ENCODE data around the gene MZT2A.
"Not testable (repeated sequence)": the region's sequence is repeated elsewhere in the genome, so short reads cannot be mapped to it uniquely, and the experiment has no call there.

MZT2A gene, protein sequence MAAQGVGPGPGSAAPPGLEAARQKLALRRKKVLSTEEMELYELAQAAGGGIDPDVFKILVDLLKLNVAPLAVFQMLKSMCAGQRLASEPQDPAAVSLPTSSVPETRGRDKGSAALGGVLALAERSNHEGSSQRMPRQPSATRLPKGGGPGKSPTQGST

DNA sequence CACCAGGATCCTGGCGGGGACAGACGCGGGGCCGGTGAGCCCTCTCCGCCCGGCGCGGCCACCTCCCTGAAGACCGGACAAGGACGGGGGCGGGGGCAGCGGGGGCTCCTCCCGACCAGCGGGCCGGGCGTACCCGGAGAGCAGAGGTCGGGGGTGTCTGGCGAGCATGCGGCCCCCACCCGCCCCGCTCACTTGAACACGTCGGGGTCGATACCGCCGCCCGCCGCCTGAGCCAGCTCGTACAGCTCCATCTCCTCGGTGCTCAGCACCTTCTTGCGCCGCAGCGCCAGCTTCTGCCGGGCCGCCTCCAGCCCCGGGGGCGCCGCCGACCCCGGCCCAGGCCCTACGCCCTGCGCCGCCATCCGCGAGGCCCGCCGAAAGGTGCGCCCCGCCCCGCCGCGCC is at the start of gene MZT2A:
Gene MZT2A, minus strand, starts transcription at position 383 of the 403 bp plus-strand sequence. Its CDS starts 21 bp downstream, at position 362.
- DNase-seq = not testable (repeated sequence)

DNA sequence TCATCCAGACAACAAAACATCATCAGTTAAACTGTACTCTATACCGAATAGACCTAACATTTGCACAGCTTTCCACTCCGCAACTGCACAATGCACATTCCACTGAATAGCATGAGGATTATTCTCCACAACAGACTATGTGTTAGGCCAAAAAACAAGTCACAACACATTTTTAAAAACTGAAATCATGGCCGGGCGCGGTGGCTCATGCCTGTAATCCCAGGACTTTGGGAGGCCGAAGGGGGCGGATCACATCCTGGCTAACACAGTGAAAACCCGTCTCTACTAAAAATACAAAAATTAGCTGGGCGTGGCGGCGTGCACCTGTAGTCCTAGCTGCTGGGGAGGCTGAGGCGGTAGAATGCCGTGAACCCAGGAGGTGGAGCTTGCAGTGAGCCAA is 46.7 kb upstream of the MZT2A start:
- peak; percentile 1 for DNase-seq

DNA sequence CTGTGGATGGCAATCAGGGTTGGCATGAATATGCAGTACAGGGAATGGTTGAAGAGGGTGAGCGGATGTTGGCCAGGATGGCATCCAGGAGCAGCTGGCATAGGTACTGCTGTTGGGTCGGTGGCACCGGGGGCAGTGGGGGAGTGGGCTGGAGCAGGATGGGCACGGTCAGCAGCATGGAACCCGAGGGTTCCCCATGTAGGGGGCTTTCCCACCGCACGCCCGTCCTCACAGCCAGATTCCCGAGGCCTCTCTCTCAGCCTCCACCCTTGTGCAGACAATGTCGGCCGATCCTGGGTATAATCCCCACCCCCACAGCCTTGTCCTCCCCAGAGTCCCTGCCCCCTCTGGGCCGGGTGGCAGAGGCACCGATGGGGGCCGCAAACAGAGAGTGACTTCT is 44.6 kb upstream of the MZT2A start:
- not testable (repeated sequence) for DNase-seq

DNA sequence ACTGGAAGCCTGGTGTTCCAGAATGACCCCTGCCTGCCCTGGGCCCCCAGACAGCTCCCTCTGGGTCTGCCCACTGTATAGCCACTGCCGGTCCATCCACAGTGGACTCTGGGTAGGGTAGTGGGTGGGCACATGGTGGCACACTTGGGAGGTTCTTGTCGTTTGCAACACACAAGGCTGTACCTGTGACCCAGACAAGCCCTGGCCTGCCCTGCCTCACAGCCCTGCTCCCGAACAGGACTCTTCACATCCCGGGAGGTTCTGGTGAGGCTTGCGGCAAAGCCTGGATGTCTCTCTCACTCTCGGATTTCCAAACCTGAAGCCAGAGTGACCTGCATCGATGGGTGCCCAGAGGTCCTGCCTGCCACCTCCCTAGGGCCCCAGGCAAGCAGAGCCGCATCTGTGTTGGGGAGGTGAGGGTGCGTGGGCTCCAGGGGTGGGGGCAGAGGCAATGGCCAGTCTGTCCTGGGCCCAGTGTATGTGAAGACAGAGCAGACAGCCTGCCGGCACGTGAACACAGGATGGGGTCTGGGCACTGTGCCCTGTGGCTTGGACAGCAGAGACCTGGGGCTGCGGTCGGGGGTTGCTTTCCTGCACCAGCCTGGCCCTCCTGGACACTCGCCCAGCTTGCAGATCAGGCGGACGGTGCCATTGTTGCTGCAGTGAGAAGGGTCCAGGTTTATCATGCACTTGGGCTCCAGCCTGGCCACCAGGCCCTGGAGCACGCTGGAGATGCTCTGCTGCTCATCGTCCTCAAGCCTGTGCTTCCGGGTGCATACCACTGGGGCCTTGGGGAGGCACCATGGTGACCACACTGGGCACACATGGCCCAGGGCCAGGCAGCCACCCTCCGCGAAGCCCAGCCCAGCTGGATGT is 44.0 kb upstream of the MZT2A start:
- DNase-seq = not testable (repeated sequence)

DNA sequence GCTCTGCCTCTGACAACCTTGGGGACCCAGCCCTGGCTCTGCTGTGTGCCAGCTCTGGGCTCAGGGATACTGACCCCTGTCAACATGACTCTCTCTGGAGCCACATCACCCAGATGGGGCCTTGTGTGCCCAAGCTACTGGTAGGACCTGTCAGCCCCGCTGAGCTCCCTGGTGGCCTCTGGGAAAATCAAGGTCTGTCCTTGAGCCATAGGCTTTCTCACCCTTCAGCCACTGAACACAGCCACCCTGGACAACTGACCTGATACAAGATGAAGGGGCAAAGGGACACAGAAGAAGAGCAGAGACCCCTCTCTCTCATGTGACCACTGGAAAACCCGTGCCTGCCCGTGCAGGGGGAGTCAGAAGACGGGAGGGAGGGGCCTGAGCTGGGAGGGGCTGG is 43.3 kb upstream of the MZT2A start:
- no peak for DNase-seq

DNA sequence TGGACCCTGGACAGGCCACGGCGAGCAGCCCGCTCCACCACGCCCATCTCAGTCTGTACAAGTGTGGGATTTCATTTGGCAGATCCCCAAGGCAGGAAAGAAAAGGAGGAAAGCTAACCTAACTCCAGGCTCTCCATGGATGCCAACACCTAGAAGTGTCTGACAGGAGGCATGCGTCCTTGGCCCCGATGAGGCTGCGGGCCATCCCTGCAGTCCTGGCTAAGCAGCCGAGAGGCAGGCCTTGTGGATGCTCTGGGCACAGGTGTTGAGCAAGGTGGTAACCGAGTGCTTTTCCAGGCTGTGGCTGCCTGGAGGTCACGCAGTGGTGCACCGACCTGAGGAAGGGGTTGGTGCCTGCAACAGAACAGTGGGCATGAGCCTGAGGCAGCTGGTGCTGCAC is 42.8 kb upstream of the MZT2A start:
- not testable (repeated sequence) for DNase-seq

DNA sequence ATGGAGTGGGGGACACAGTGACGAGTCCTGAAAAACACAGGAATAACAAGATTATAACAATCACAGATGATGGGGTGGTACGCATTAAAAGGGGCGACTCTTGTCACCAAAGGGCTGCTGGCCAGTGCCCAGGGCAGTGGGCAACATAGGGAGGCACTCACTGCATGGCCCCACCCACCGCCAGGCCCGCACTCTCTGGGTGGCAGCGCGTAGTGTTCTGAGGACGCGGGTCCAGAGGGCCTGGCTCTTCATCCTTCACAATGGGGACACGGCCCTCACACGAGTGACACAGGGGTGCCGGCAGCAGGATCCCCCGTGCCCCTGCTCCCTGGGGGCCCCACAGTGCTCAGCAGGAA is 42.1 kb upstream of the MZT2A start:
- DNase-seq = not testable (repeated sequence)

DNA sequence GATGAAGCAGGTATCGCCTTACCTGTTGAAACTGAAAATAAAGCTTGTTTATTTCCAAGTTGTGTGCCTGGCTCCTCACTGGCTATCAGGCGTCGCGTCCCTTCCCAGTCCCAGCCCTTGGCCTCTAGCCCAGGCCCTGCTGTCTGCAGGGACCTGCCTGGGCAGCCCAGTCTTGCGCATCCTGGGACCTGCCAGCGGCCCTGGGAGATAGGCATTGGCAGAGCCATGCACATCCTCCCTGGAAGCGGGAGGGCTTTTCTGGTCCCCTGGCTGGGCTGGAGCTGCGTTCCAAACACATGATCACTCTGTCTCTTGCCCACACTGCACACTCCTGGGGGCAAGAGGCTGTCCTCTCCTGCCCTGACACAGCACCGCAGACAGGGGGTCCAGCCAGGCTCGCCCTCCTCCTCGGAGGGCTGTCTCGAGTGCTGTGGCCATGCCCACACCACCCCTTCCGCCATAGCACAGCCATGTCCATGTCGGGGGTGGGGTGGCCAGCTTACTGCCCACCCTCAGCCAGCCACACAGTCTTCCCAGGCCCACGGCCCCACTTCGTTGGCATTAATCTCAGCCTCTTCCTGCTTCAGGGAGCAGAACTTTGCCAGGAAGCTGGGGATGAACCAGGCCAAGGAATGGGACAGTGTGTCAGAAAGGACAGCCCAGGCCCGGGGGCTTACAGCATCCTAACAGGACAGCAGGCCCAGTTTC is 41.6 kb upstream of the MZT2A start:
- not testable (repeated sequence) for DNase-seq

DNA sequence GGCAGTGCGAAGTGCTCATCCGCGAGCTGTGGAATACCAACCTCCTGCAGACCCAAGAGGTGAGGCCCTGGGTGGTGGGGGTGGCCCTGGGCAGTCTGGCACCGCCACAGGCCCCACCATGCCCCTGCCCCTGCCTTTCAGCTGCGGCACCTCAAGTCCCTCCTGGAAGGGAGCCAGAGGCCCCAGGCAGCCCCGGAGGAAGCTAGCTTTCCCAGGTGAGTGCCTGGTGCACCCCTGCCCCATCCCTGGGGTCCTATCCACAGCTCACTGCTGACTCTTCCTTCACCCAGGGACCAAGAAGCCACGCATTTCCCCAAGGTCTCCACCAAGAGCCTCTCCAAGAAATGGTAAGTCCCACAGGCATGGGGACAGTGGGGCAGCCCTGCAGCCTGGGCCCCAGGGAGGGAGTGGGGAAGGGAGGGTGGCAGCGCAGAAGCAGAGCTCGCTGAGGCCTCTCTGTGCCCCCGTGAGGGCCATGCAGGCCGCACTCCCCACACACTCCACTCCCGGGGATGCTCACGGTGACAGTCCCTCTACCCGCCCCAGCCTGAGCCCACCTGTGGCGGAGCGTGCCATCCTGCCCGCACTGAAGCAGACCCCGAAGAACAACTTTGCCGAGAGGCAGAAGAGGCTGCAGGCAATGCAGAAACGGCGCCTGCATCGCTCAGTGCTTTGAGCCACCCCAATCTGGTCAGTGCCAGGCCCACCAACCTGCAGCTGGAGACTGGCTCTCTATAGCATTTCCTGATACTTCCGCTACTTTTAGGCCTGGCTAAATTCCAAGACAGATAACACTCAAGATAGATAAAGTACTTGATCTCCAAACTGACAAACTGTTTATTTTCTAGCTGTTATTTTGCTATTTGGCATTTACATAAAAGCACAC is 40.8 kb upstream of the MZT2A start:
- DNase-seq = not testable (repeated sequence)

DNA sequence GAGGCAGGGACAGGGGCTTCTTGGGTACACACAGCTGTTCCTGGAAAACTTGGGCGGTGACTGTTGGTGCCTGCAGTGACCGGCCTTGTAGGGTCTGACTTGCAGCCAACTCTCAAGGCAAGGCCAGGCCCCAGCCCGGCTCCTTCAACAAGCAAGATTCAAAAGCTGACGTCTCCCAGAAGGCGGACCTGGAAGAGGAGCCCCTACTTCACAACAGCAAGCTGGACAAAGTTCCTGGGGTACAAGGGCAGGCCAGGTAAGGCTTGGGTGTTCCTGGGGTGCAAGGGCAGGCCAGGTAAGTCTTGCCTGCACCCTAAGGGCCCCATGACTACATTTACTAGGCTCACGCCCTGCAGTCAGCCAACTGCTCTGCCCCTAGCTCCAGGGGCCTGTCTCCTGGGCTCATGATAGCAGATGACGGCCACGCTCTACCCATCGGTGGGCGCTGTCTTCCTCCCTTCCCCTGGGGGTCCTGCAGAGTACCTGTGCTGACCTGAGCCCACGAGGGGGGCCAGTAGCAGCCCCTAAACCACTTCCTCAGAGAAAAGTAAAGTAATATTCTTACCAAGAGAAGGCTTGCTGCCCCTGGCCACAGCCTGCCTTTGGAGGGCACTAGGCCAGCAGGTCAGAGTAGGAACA is 39.5 kb upstream of the MZT2A start:
- DNase-seq = not testable (repeated sequence)

DNA sequence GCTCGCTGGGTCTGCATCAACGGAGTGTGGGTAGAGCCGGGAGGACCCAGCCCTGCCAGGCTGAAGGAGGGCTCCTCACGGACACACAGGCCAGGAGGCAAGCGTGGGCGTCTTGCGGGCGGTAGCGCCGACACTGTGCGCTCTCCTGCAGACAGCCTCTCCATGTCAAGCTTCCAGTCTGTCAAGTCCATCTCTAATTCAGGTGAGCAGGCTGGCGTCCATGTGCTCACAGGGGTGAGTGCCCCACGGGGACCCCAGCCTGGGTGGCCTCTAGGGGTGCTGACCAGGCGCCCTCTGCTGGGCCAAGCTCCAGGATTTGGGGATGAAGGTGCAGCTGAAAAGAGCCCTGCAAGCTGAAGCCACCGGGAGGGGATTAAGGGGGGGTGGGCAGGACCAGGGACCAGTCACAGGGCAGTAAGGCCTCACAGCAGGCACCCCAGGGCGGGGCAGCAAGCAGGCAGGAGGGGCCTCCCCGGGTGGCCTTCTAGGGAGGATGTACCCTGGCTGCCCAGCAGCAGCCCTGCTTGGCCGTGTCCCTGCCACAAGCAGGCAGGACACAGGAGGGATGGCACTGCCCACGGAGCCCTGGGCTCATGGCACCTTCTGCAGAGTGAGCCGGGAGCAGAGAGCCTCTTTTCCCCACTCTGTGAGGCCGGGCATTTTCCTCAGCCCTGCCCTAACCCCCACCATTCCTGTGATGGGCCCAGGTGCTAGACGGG is 38.6 kb upstream of the MZT2A start:
- not testable (repeated sequence) for DNase-seq

DNA sequence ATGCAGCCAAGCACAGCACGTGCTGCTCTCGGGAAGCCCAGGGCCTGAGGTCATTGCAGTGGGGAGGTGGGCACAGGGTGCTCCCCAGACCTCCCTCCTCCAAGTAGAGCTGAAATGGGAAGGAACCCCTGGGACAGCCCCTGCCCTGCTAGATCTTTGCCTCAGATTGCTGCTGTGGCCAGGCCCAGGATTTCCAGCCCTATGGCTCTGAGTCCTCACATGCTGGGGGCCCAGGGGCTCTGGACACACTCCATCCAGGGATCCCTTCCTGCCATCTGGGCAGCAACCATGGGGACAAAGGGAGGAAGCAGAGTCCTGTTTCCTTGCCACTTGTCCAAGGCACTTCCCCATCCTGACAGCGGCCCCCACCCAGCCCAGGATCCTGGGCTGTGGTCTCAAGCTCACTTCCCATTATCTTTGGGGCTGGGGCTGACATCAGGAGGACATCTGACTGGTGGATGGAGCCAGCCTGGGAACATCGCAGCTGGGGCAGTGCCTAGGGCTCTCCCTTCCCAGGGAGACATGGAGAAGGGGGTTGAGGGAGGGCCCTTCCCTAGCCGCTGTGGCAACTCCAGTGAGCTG is 37.8 kb upstream of the MZT2A start:
- DNase-seq = not testable (repeated sequence)

DNA sequence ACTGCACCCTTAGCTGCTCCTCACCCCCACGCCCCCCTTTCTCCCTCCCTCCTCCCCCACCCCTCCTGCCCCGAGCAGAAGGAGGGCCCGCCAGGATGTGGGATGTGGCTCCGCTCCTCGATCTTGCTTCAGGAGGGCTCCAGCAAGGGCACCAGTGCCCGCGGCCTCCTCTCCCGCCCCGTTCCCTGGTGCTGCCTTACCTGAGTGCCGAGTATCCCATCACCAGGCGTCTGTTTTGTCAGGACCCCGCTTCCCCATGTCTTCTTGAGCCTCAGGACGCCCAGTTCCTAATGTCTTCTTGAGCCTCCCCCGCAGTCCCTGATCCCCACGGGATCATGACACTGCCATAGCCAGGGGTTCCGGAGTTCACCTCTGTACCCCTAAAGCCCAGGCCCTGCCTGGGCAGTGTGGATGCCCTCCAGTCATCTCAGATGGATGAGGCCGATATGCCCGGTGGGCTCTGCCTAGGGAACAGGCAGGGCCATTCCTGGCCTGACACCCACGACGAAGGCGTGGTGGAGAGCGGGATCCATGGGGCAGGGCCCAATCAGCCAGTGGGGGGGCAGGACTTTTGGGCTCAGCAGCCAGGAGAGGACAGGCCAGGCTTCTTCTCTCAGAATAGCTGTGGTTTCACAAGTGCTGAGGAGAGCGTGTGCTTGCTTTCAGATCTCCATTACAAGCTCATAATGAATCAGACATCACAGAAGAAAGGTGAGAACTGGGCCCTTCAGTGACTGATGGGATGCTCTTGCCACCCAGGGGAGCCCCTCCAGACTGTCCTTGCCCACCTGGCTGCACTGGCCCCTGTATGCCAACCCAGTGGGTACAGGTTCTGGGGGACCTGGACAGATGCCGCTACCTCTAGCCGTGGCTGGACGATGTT is 37.0 kb upstream of the MZT2A start:
- peak; percentile 44 for DNase-seq

DNA sequence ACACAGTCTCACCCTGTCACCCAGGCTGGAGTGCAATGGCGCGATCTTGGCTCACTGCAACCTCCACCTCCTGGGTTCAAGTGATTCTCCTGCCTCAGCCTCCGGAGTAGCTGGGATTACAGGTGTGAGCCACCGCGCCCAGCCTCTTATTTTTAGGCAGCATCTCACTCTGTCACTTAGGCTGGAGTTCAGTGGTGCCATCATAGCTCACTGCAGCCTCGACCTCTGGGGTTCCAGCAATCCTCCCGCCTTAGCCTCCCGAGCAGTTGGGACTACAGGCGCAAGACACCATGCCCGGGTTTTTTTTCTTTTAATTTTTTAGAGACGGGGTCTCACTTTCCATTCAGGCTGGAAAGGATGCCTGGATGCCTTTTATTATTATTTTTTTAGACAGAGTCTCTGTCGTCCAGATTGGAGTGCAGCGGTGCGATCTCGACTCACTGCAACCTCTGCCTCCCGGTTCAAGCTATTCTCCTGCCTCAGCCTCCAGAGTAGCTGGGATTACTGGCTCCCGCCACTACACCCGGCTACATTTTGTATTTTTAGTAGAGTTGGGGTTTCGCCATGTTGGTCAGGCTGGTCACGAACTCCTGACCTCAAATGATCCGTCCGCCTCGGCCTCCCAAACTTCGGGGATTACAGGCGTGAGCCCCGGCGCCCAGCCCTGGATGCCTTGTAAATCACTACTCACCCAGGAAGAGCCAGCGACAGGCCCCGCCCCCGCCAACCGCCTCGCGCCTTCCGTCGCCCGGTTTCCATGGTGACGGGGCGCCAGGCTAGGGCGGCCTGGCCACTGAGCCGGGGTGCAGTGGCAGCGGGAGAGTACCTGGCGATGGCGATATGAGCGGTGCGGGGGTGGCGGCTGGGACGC is 35.2 kb upstream of the MZT2A start, which contains the start of gene CCDC74A:
Gene CCDC74A, plus strand, starts transcription at position 758 of the 871 bp plus-strand sequence. Its CDS starts 83 bp downstream, at position 841.
- DNase-seq = peak; percentile 85

DNA sequence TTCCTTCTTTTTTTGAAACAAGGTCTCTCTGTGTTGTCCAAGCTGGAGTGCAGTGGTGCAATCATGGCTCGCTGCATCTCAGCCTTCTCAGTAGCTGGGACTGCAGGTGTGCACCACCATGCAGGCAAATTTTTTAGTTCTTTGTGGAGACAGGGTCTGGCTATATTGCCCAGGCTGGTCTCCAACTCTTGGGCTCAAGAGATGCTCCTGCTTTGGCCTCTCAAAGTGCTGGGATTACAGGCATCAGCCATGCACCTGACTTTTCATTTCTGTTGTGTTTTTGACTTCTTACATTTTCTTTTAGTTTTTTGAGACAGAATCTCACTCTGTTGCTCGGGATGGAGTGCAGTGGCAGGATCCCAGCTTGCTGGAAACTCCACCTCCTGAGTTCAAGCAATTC is 33.1 kb upstream of the MZT2A start:
- not testable (repeated sequence) for DNase-seq

DNA sequence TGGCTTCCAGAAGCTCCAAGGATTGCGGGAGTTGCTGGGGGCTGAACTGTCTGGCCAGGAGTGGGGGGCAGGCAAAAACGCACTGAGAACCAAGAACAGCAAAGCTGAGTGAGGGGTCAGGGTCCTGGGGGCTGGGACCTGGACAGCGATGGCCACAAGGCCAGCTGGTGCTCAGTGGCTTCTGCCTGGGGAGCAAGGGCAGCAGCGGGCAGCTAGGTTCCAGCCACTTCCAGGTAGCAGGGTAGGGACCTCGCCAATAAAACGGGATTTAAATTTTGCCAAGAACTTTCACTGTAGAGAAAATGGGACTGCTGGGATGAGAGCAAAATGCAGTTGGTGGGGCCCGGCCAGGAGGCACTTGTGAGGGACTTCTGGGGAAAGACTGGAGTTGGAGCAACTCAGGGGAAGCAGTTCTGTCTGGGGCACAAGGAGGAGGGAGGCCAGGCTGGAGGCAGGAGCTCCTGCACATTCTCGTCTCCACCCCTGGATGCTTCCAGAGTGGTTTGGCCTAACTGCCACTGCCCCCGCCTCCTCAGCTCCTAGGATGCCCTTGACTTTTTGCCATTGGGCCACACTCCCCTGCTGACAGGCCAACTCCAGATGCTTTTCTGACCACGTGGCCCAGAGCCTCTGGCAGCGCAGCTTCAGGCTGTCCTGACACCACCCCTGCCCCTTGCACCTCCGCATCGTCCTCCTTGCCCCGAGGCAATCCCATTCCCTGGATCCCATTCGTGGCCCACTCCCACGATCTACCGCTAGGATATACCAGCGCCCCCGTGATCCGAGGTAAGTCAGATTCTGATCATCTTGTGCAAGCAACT is 30.0 kb upstream of the MZT2A start:
- no peak for DNase-seq

DNA sequence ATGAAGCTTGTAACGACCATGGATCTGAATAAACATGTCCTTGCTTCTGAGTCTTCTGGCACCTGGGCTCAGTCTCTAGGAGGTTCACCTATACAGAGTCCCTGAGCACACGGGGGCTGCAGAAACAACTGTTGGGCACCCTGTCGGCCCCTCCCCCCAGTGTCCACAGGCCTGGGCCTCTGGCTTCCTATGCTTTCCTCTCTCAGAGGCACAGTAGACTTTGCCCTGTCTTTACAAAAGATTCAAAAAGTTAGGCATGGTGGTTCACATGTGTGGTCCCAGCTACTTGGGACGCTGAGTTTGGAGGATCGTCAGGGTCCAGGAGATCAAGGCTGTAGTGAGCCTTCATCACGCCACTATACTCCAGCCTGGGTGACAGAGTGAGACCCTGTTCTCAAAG is 29.3 kb upstream of the MZT2A start:
- not testable (repeated sequence) for DNase-seq

DNA sequence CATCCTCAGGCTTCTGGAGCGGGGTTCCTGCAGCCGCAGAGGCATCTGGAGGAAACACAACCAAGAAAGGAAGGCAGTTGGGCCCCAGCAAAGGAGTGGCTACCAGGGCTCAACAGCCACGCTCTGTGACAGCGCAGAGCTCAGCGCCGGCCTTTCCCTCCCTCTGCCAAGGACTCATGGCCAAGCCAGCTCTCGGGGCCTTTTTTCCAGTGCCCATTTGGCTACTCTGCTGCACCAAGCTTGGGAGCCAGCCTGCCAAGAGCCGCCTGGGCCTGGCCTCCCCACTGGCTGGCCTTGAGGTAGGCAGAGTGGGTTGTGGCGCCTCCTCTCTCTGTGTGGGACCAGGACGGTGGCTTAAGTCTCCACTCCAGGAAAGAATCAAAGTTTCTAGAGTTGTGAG is 28.3 kb upstream of the MZT2A start:
- no peak for DNase-seq
